K562 (cell line): Measurements from ENCODE around the gene ALCAM. TPM values are rescaled to one million over a fixed set of nuclear protein-coding genes. Genes with fewer than 3 reads are reported as not detected.

Source experiments
- ATAC-seq: fragments of 200-7000 bp; cut with Tn5 transposase; 3 replicates; pipeline ENCODE4 v1.9.1; 2020; ENCODE audit warnings: moderate library complexity
- BruUV-seq: library from RNA; stranded (reverse); fragments of 400-500 nt; replicated peaks from 2 replicates; lab custom pipeline; 2021; lab: Mats Ljungman, UMichigan
- CTCF ChIA-PET: fragments of 300-600 bp; formaldehyde crosslinking; extraction: SDS; loops from one replicate; lab custom pipeline; 2021; ENCODE audit warnings: low intra/inter-chr PET ratio; lab: Yijun Ruan, JAX
- POLR2A ChIA-PET: fragments of 300-600, 350-650 bp; sonication (Branson Sonifier 250); formaldehyde crosslinking; extraction: SDS; loops from one replicate; lab custom pipeline; 2021; ENCODE audit warnings: antibody characterized with exemption, inconsistent platforms; lab: Yijun Ruan, JAX
- DNase-seq, 4 experiments: peaks; one replicate each; pipeline versions ENCODE4 v3.0.0 to v3.0.0-alpha.2; 2011 to 2018; ENCODE audit warnings: low spot score in 3 of 4, mixed read lengths in 3 of 4; ENCODE audit errors: extremely low read depth in 1 of 4
- FAIRE-seq: peaks from 2 replicates; lab custom pipeline; 2011; peaks lifted over from hg19 to GRCh38; lab: Jason Lieb, UNC
- H2AFZ ChIP-seq: 2 replicates; pipeline ENCODE4 v1.6.0; 2011; ENCODE audit warnings: low read depth, low read length, control low read depth, inconsistent platforms
- H3K27ac ChIP-seq: fragments of 200-600 bp; 3 replicates; pipeline ENCODE4 v1.8.0; 2011; ENCODE audit warnings: low read depth, mild to moderate bottlenecking, control low read depth, inconsistent platforms, low read length, moderate library complexity, mixed read lengths; ENCODE audit errors: extremely low read depth
- H3K27me3 ChIP-seq, 2 experiments: fragments of 300-600 bp in 1 of 2; 2 replicates in 1 of 2; 3 replicates in 1 of 2; pipeline versions ENCODE4 v1.6.0 to v1.8.0; 2011; ENCODE audit warnings: inconsistent platforms in 2 of 2, low read length in 2 of 2, mild to moderate bottlenecking in 1 of 2, mixed read lengths in 1 of 2, moderate library complexity in 1 of 2; ENCODE audit not compliant: control insufficient read depth in 2 of 2, insufficient read depth in 2 of 2
- H3K36me3 ChIP-seq: fragments of 300-600 bp; 3 replicates; pipeline ENCODE4 v1.8.0; 2011; ENCODE audit warnings: mild to moderate bottlenecking, low read length, inconsistent platforms; ENCODE audit not compliant: control insufficient read depth, insufficient read depth
- H3K4me1 ChIP-seq, 2 experiments: fragments of 200-600 bp in 1 of 2; replicated peaks in 1 of 2; 2 replicates in 1 of 2; 3 replicates in 1 of 2; pipeline versions ENCODE4 v1.5.1 to v1.8.0; 2011; ENCODE audit warnings: inconsistent platforms in 2 of 2, low read length in 2 of 2, mild to moderate bottlenecking in 1 of 2, mixed read lengths in 1 of 2, moderate library complexity in 1 of 2; ENCODE audit not compliant: control insufficient read depth in 2 of 2, insufficient read depth in 2 of 2
- H3K4me2 ChIP-seq: 2 replicates; pipeline ENCODE4 v1.6.1; 2011; ENCODE audit warnings: low read length, control low read depth, inconsistent platforms, mixed read lengths; ENCODE audit not compliant: insufficient read depth
- H3K4me3 ChIP-seq: fragments of 200-600 bp; sonication (generic), shearing (Covaris generic); 2 replicates; pipeline ENCODE4 v1.5.1; 2016; ENCODE audit warnings: control low read depth, inconsistent platforms
- H3K79me2 ChIP-seq: fragments of 200-600 bp; 3 replicates; pipeline ENCODE4 v1.8.0; 2011; ENCODE audit warnings: low read length, inconsistent platforms; ENCODE audit not compliant: control insufficient read depth, insufficient read depth
- H3K9ac ChIP-seq, 2 experiments: 2 replicates each; pipeline versions ENCODE4 v1.6.0 to v1.6.1; 2011; ENCODE audit warnings: low read depth in 2 of 2, low read length in 2 of 2, control low read depth in 1 of 2, inconsistent platforms in 1 of 2, mild to moderate bottlenecking in 1 of 2, mixed read lengths in 1 of 2; ENCODE audit not compliant: insufficient read depth in 1 of 2
- H3K9me1 ChIP-seq: one replicate; pipeline ENCODE4 v1.6.0; 2011; ENCODE audit warnings: inconsistent platforms, mild to moderate bottlenecking, low read length, moderate library complexity; ENCODE audit not compliant: control insufficient read depth, insufficient read depth
- H3K9me3 ChIP-seq: replicated peaks from 2 replicates; pipeline ENCODE4 v1.5.1; 2011; ENCODE audit warnings: low read depth, low read length, inconsistent platforms; ENCODE audit not compliant: control insufficient read depth, insufficient read depth
- H4K20me1 ChIP-seq: replicated peaks from 2 replicates; pipeline ENCODE4 v1.6.1; 2011; ENCODE audit warnings: low read length, inconsistent platforms, mixed read lengths; ENCODE audit not compliant: control insufficient read depth, insufficient read depth
- BRF1 ChIP-seq: IDR thresholded peaks from 3 replicates; pipeline ENCODE4 v1.6.1; 2011; ENCODE audit warnings: borderline replicate concordance, mild to moderate bottlenecking; ENCODE audit not compliant: insufficient read length; ENCODE audit errors: extremely low read depth
- CHD2 ChIP-seq: IDR thresholded peaks from 2 replicates; pipeline ENCODE4 v1.6.1; 2011; ENCODE audit warnings: low read depth, low read length
- CXXC5 ChIP-seq: fragments of 250-450 bp; sonication (Bioruptor Pico); IDR thresholded peaks from 2 replicates; pipeline ENCODE4 v1.8.0; 2022; ENCODE audit warnings: inconsistent platforms, mild to moderate bottlenecking, moderate library complexity
- HCFC1 ChIP-seq: IDR thresholded peaks from 2 replicates; pipeline ENCODE4 v1.6.1; 2012; ENCODE audit warnings: low read depth, low read length, improper control_type of control experiment
- MBD2 ChIP-seq: sonication (generic); IDR thresholded peaks from 2 replicates; pipeline ENCODE4 v1.6.1; 2016; ENCODE audit warnings: low read depth, borderline replicate concordance
- NFRKB ChIP-seq: fragments of 450-650 bp; IDR thresholded peaks from 2 replicates; pipeline ENCODE4 v1.6.1; 2016; ENCODE audit warnings: low read depth
- NR2C2 ChIP-seq, 2 experiments: fragments of 200-800 bp in 1 of 2; sonication (Bioruptor generic) in 1 of 2; sonication (generic) in 1 of 2; formaldehyde crosslinking in 1 of 2; IDR thresholded peaks; 2 replicates each; pipeline versions ENCODE4 v1.6.1 to v1.8.0; 2016 to 2022; ENCODE audit warnings: mild to moderate bottlenecking in 1 of 2, missing compliant biosample characterization in 1 of 2, missing genetic modification characterization in 1 of 2, missing genetic modification reagents in 1 of 2
- NUFIP1 ChIP-seq: fragments of 450-650 bp; IDR thresholded peaks from 2 replicates; pipeline ENCODE4 v1.6.1; 2018; ENCODE audit not compliant: partially characterized antibody
- PRPF4 ChIP-seq: fragments of 200-400 bp; formaldehyde crosslinking; IDR thresholded peaks from one replicate; pipeline ENCODE4 v1.6.1; 2017; ENCODE audit warnings: low read length, low read depth, mild to moderate bottlenecking; ENCODE audit not compliant: insufficient read depth, poor library complexity, severe bottlenecking
- STAT5A ChIP-seq: IDR thresholded peaks from 2 replicates; pipeline ENCODE4 v1.6.1; 2012; ENCODE audit warnings: low read length, inconsistent platforms, borderline replicate concordance
- TCFL5 ChIP-seq: fragments of 250-450 bp; sonication (Bioruptor Pico); conservative IDR thresholded peaks from 2 replicates; pipeline ENCODE4 v1.6.1; 2021; ENCODE audit warnings: mild to moderate bottlenecking, moderate library complexity, matching md5 sums
- TSHZ1 ChIP-seq: fragments of 250-450 bp; sonication (Bioruptor Pico); IDR thresholded peaks from 2 replicates; pipeline ENCODE4 v1.4.0; 2020; ENCODE audit warnings: mild to moderate bottlenecking, moderate library complexity
- ZNF444 ChIP-seq: fragments of 250-450 bp; sonication (Bioruptor Pico); IDR thresholded peaks from 2 replicates; pipeline ENCODE4 v1.4.0; 2020; ENCODE audit warnings: mild to moderate bottlenecking, moderate library complexity
- WGBS: fragments of 100-300 bp; shearing (Covaris generic); methylation state at CpG from one replicate; pipeline ENCODE4 v1.1.6; 2016; ENCODE audit warnings: low coverage, mixed read lengths; ENCODE audit not compliant: insufficient coverage; ENCODE audit errors: missing lambda C conversion rate; 5-methylcytosine and 5-hydroxymethylcytosine counted together
- in situ Hi-C: fragments of 300-500 bp; cut with MboI; formaldehyde crosslinking; loops from 4 replicates; pipeline ENCODE4 v1.15.0; 2018; ENCODE audit warnings: inconsistent platforms, mixed read lengths
- intact Hi-C: fragments of 100-400 bp; cut with micrococcal nuclease; formaldehyde crosslinking; loops from 2 replicates; pipeline ENCODE4 v1.14.2; 2022
- polyA plus RNA-seq, 8 experiments: library from polyadenylated mRNA; depleted of rRNA in 4 of 8; stranded (reverse) in 5 of 8; unstranded in 3 of 8; fragments of >200 nt; fragmentation: Nextera tagmentation in 2 of 8; fragmentation: Illumina TruSeq in 1 of 8; extraction: Ambion mirVana in 2 of 8; extraction: Trizol in 1 of 8; gene quantifications; 2 replicates each; pipeline versions ENCODE4 v1.2.1 to v1.2.3, GENCODE V29; 2011 to 2014; ENCODE audit warnings: inconsistent platforms in 1 of 8, missing spikeins in 1 of 8
- total RNA-seq, 7 experiments: library from RNA; depleted of rRNA in 6 of 7; stranded (reverse); fragments of >200 nt in 6 of 7; fragmentation: Illumina TruSeq in 2 of 7; extraction: Trizol in 2 of 7; gene quantifications; 2 replicates each; pipeline versions ENCODE4 v1.2.1 to v1.2.3, GENCODE V29; 2011 to 2021; ENCODE audit warnings: low replicate concordance in 1 of 7
- TF ChIP-seq, protein P1 (sequence below): sonication (generic); formaldehyde crosslinking; IDR thresholded peaks from 2 replicates; pipeline ENCODE4 v1.8.1; 2023; ENCODE audit warnings: missing genetic modification reagents, mild to moderate bottlenecking, borderline replicate concordance

ALCAM gene
- total and polyA plus RNA-seq, 9 of the 15 experiments (the other 6 are each of a cell fraction or from before 2014, with no cell fraction given): 0.03 to 0.98 (median 0.14) TPM; not detected in 1

- Histone ChIP-seq H3K4me1 (no peaks in the 10 kb centered on the region), H3K4me3 (no peak overlapping the region), H2AFZ (no peak overlapping the region), H4K20me1 (no peaks in the 10 kb centered on the region), H3K27me3 (no peaks in the 10 kb centered on the region), H3K27ac (no peak overlapping the region), H3K9ac (no peak overlapping the region), H3K4me2 (no peak overlapping the region), H3K36me3 (no peaks in the 10 kb centered on the region), H3K9me3 (no peaks in the 10 kb centered on the region), H3K79me2 (no peaks in the 10 kb centered on the region), H3K9me1 (no peaks in the 10 kb centered on the region)
- FAIRE-seq (no peak), ATAC-seq (no peak), DNase-seq (no peak)
- in situ Hi-C loops (no loop called here), intact Hi-C loops (no loop called here)
- no TSS peak for BruUV-seq
- ChIA-PET POLR2A (no interaction called here), CTCF (no interaction called here)
- WGBS: 0% methylated on average over 2 of the region's 3 CpGs
- TF ChIP-seq NFRKB (no peak), NR2C2 (CRISPR knock-in tag; IDR thresholded peaks at IDR 0.05) (no peak), NR2C2 (tag; IDR thresholded peaks at IDR 0.05) (no peak), HCFC1 (no peak), TCFL5 (no peak), TSHZ1 (no peak), PRPF4 (no peak), NUFIP1 (no peak), ZNF444 (CRISPR knock-in tag) (no peak), CXXC5 (CRISPR knock-in tag) (no peak), BRF1 (no peak), MBD2 (no peak), CHD2 (no peak), STAT5A (no peak)
- TF ChIP-seq, protein P1, sequence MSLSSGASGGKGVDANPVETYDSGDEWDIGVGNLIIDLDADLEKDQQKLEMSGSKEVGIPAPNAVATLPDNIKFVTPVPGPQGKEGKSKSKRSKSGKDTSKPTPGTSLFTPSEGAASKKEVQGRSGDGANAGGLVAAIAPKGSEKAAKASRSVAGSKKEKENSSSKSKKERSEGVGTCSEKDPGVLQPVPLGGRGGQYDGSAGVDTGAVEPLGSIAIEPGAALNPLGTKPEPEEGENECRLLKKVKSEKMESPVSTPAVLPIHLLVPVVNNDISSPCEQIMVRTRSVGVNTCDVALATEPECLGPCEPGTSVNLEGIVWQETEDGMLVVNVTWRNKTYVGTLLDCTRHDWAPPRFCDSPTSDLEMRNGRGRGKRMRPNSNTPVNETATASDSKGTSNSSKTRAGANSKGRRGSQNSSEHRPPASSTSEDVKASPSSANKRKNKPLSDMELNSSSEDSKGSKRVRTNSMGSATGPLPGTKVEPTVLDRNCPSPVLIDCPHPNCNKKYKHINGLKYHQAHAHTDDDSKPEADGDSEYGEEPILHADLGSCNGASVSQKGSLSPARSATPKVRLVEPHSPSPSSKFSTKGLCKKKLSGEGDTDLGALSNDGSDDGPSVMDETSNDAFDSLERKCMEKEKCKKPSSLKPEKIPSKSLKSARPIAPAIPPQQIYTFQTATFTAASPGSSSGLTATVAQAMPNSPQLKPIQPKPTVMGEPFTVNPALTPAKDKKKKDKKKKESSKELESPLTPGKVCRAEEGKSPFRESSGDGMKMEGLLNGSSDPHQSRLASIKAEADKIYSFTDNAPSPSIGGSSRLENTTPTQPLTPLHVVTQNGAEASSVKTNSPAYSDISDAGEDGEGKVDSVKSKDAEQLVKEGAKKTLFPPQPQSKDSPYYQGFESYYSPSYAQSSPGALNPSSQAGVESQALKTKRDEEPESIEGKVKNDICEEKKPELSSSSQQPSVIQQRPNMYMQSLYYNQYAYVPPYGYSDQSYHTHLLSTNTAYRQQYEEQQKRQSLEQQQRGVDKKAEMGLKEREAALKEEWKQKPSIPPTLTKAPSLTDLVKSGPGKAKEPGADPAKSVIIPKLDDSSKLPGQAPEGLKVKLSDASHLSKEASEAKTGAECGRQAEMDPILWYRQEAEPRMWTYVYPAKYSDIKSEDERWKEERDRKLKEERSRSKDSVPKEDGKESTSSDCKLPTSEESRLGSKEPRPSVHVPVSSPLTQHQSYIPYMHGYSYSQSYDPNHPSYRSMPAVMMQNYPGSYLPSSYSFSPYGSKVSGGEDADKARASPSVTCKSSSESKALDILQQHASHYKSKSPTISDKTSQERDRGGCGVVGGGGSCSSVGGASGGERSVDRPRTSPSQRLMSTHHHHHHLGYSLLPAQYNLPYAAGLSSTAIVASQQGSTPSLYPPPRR (CRISPR knock-in tag): no peak
These were observed 93.0 kb downstream of the ALCAM start for GRCh38 chr3:105459566-105460290.
